Activated T-helper 2 cell treated with anti-CD3 and anti-CD28 coated beads, Interferon-gamma antibody, Interleukin-2, Interleukin-4, amounts not matched to agents 10 μg/mL and 5 μg/mL and 100 μg/mL, durations not matched to agents 14 hours and 24 hours and 36 hours (primary cell): Measurements from ENCODE around the gene ACTR2. TPM values are rescaled to one million over a fixed set of nuclear protein-coding genes. Genes with fewer than 3 reads are reported as not detected.

ENCODE experiments used
- DNase-seq: peaks from one replicate; pipeline ENCODE4 v3.0.0; 2021; ENCODE audit warnings: low spot score
- H3K27ac Mint-ChIP-seq: one replicate; pipeline ENCODE4 v1.8.0; 2021; ENCODE audit warnings: mixed read lengths
- H3K27me3 Mint-ChIP-seq: one replicate; pipeline ENCODE4 v1.8.0; 2021; ENCODE audit warnings: low read depth, mixed read lengths
- H3K36me3 Mint-ChIP-seq: one replicate; pipeline ENCODE4 v1.8.0; 2021; ENCODE audit warnings: low read depth, mixed read lengths
- H3K4me1 Mint-ChIP-seq: one replicate; pipeline ENCODE4 v1.8.0; 2021; ENCODE audit warnings: low read depth, mixed read lengths
- H3K4me3 Mint-ChIP-seq: one replicate; pipeline ENCODE4 v1.8.0; 2021; ENCODE audit warnings: low read depth, mild to moderate bottlenecking, moderate library complexity, mixed read lengths
- H3K9me3 Mint-ChIP-seq: one replicate; pipeline ENCODE4 v1.8.0; 2021; ENCODE audit warnings: mixed read lengths
- intact Hi-C: fragments of 100-400 bp; cut with micrococcal nuclease; formaldehyde crosslinking; loops from one replicate; pipeline ENCODE4 v1.15.1; 2023
- total RNA-seq: library from RNA; stranded (reverse); gene quantifications from 2 replicates; pipeline ENCODE4 v1.2.3, GENCODE V29; 2022

The ACTR2 gene
- total RNA-seq, 1 donor from 2014 or later, result 350 TPM

- H3K27ac Mint-ChIP-seq, result no peak overlapping the region
- no peaks in the 10 kb centered on the region for H3K9me3 Mint-ChIP-seq
Measured at GRCh38 chr2:65273344-65273743, 45.7 kb downstream of the ACTR2 start.

GRCh38 chr2:65275141-65275915, 47.7 kb downstream of the ACTR2 start:
- no peak overlapping the region for H3K4me3 Mint-ChIP-seq
- H3K27ac Mint-ChIP-seq, result no peak overlapping the region
- H3K4me1 Mint-ChIP-seq, result peaks cover 11% of the 10 kb centered on the region
- no peaks in the 10 kb centered on the region for H3K9me3 Mint-ChIP-seq
- intact Hi-C loops, result no loop called here
- peaks cover 25% of the 10 kb centered on the region for H3K36me3 Mint-ChIP-seq
- peaks cover 2% of the 10 kb centered on the region for H3K27me3 Mint-ChIP-seq
- no peak for DNase-seq

More at GRCh38 chr2:65273344-65273743, 45.7 kb downstream of the ACTR2 start:
- H3K27me3 Mint-ChIP-seq, result no peaks in the 10 kb centered on the region
- H3K4me1 Mint-ChIP-seq, result peaks cover 8% of the 10 kb centered on the region
- intact Hi-C loops, result no loop called here
- peaks cover 38% of the 10 kb centered on the region for H3K36me3 Mint-ChIP-seq
- no peak for DNase-seq
- H3K4me3 Mint-ChIP-seq, result no peak overlapping the region

- DNase-seq, result no peak
- Mint-ChIP-seq H3K36me3 (peaks cover 21% of the 10 kb centered on the region), H3K27ac (no peak overlapping the region), H3K27me3 (peaks cover 2% of the 10 kb centered on the region), H3K4me1 (peaks cover 11% of the 10 kb centered on the region), H3K4me3 (no peak overlapping the region), H3K9me3 (no peaks in the 10 kb centered on the region)
- intact Hi-C loops, result no loop called here
Measured at GRCh38 chr2:65276609-65277008, 49.0 kb downstream of the ACTR2 start.

GRCh38 chr2:65277118-65277517, 49.5 kb downstream of the ACTR2 start:
- H3K9me3 Mint-ChIP-seq, result no peaks in the 10 kb centered on the region
- peaks cover 17% of the 10 kb centered on the region for H3K36me3 Mint-ChIP-seq
- H3K4me1 Mint-ChIP-seq, result peaks cover 11% of the 10 kb centered on the region
- H3K4me3 Mint-ChIP-seq, result no peak overlapping the region
- intact Hi-C loops, result no loop called here
- H3K27ac Mint-ChIP-seq, result no peak overlapping the region
- H3K27me3 Mint-ChIP-seq, result peaks cover 2% of the 10 kb centered on the region
- DNase-seq, result no peak

- Mint-ChIP-seq H3K27me3 (peaks cover 6% of the 10 kb centered on the region), H3K27ac (no peak overlapping the region), H3K4me3 (no peak overlapping the region), H3K36me3 (peaks cover 9% of the 10 kb centered on the region), H3K9me3 (no peaks in the 10 kb centered on the region), H3K4me1 (peaks cover 11% of the 10 kb centered on the region)
- DNase-seq, result no peak
- intact Hi-C loops, result no loop called here
Measured at GRCh38 chr2:65277791-65278483, 50.3 kb downstream of the ACTR2 start.

GRCh38 chr2:65278531-65278981, 50.9 kb downstream of the ACTR2 start:
- no peak for DNase-seq
- peaks cover 8% of the 10 kb centered on the region for H3K27me3 Mint-ChIP-seq
- peaks cover 7% of the 10 kb centered on the region for H3K36me3 Mint-ChIP-seq
- intact Hi-C loops, result no loop called here
- no peak overlapping the region for H3K4me3 Mint-ChIP-seq
- no peaks in the 10 kb centered on the region for H3K9me3 Mint-ChIP-seq
- no peak overlapping the region for H3K27ac Mint-ChIP-seq
- H3K4me1 Mint-ChIP-seq, result peaks cover 11% of the 10 kb centered on the region

GRCh38 chr2:65279756-65280155, 52.1 kb downstream of the ACTR2 start:
- Mint-ChIP-seq H3K27ac (no peak overlapping the region), H3K4me3 (no peak overlapping the region), H3K27me3 (peaks cover 8% of the 10 kb centered on the region), H3K4me1 (peaks cover 11% of the 10 kb centered on the region), H3K9me3 (no peaks in the 10 kb centered on the region), H3K36me3 (no peaks in the 10 kb centered on the region)
- no peak for DNase-seq
- intact Hi-C loops, result no loop called here

GRCh38 chr2:65281627-65282351, 54.2 kb downstream of the ACTR2 start:
- Mint-ChIP-seq H3K4me1 (peaks cover 11% of the 10 kb centered on the region), H3K27me3 (peaks cover 11% of the 10 kb centered on the region)

GRCh38 chr2:65282477-65283053, 54.9 kb downstream of the ACTR2 start:
- Mint-ChIP-seq H3K27ac (no peak overlapping the region), H3K4me3 (no peak overlapping the region), H3K4me1 (peaks cover 11% of the 10 kb centered on the region), H3K36me3 (no peaks in the 10 kb centered on the region), H3K27me3 (peaks cover 13% of the 10 kb centered on the region), H3K9me3 (no peaks in the 10 kb centered on the region)
- no peak for DNase-seq
- intact Hi-C loops, result no loop called here

More at GRCh38 chr2:65281627-65282351, 54.2 kb downstream of the ACTR2 start:
- no peak for DNase-seq
- no peak overlapping the region for H3K4me3 Mint-ChIP-seq
- H3K36me3 Mint-ChIP-seq, result no peaks in the 10 kb centered on the region
- intact Hi-C loops, result no loop called here
- H3K9me3 Mint-ChIP-seq, result no peaks in the 10 kb centered on the region
- no peak overlapping the region for H3K27ac Mint-ChIP-seq

- Mint-ChIP-seq H3K4me3 (no peak overlapping the region), H3K27ac (no peak overlapping the region), H3K27me3 (peaks cover 16% of the 10 kb centered on the region), H3K9me3 (no peaks in the 10 kb centered on the region), H3K4me1 (no peaks in the 10 kb centered on the region), H3K36me3 (no peaks in the 10 kb centered on the region)
- no peak for DNase-seq
- intact Hi-C loops, result no loop called here
Measured at GRCh38 chr2:65287364-65287763, 59.7 kb downstream of the ACTR2 start.

- no peak overlapping the region for H3K27ac Mint-ChIP-seq
- H3K36me3 Mint-ChIP-seq, result no peaks in the 10 kb centered on the region
- H3K9me3 Mint-ChIP-seq, result no peaks in the 10 kb centered on the region
- H3K27me3 Mint-ChIP-seq, result peaks cover 35% of the 10 kb centered on the region
- no peak overlapping the region for H3K4me3 Mint-ChIP-seq
- intact Hi-C loops, result no loop called here
- DNase-seq, result no peak
- H3K4me1 Mint-ChIP-seq, result peaks cover under 1% of the 10 kb centered on the region
Measured at GRCh38 chr2:65291216-65292105, 63.8 kb downstream of the ACTR2 start.

- Mint-ChIP-seq H3K9me3 (no peaks in the 10 kb centered on the region), H3K27ac (no peak overlapping the region)
- intact Hi-C loops, result no loop called here
Measured at GRCh38 chr2:65292106-65292400, 64.4 kb downstream of the ACTR2 start.

More at GRCh38 chr2:65292106-65292400, 64.4 kb downstream of the ACTR2 start:
- no peaks in the 10 kb centered on the region for H3K36me3 Mint-ChIP-seq
- peaks cover 6% of the 10 kb centered on the region for H3K4me1 Mint-ChIP-seq
- H3K4me3 Mint-ChIP-seq, result no peak overlapping the region
- peaks cover 33% of the 10 kb centered on the region for H3K27me3 Mint-ChIP-seq
- no peak for DNase-seq
